H9 (cell line): Measurements from ENCODE around the gene SEPTIN6. TPM values are rescaled to one million over a fixed set of nuclear protein-coding genes. Genes with fewer than 3 reads are reported as not detected.

ENCODE experiments used
- DNase-seq: peaks from one replicate; pipeline ENCODE4 v3.0.0-alpha.2; 2017
- H2AFZ ChIP-seq: one replicate; pipeline ENCODE4 v1.6.1; 2013; ENCODE audit warnings: mild to moderate bottlenecking, low read length, control low read depth, moderate library complexity
- H2AK5ac ChIP-seq: 2 replicates; pipeline ENCODE4 v1.6.1; 2013; ENCODE audit warnings: low read length, control low read depth, mixed read lengths; ENCODE audit not compliant: insufficient read length
- H2BK120ac ChIP-seq: one replicate; pipeline ENCODE4 v1.6.1; 2013; ENCODE audit warnings: low read depth, mild to moderate bottlenecking, low read length, control low read depth, inconsistent platforms; ENCODE audit not compliant: poor library complexity, severe bottlenecking
- H2BK12ac ChIP-seq: 2 replicates; pipeline ENCODE4 v1.6.1; 2013; ENCODE audit warnings: low read length, control low read depth, mixed read lengths, low read depth; ENCODE audit not compliant: insufficient read length
- H2BK15ac ChIP-seq: 2 replicates; pipeline ENCODE4 v1.6.1; 2013; ENCODE audit warnings: low read depth, low read length, control low read depth
- H2BK20ac ChIP-seq: one replicate; pipeline ENCODE4 v1.6.1; 2013; ENCODE audit warnings: low read depth, mild to moderate bottlenecking, low read length, control low read depth, inconsistent platforms; ENCODE audit not compliant: poor library complexity, severe bottlenecking
- H2BK5ac ChIP-seq: 2 replicates; pipeline ENCODE4 v1.6.1; 2013; ENCODE audit warnings: low read length, control low read depth, mixed read lengths; ENCODE audit not compliant: insufficient read length
- H3K14ac ChIP-seq: 2 replicates; pipeline ENCODE4 v1.6.1; 2013; ENCODE audit warnings: low read length, control low read depth; ENCODE audit not compliant: insufficient read depth
- H3K18ac ChIP-seq: 2 replicates; pipeline ENCODE4 v1.6.1; 2013; ENCODE audit warnings: low read depth, mild to moderate bottlenecking, mixed read lengths, low read length, control low read depth; ENCODE audit not compliant: insufficient read length
- H3K23ac ChIP-seq: 2 replicates; pipeline ENCODE4 v1.6.1; 2013; ENCODE audit warnings: low read length, control low read depth, mixed read lengths, low read depth; ENCODE audit not compliant: insufficient read length
- H3K23me2 ChIP-seq: 2 replicates; pipeline ENCODE4 v1.6.1; 2013; ENCODE audit warnings: low read depth, mild to moderate bottlenecking, mixed read lengths, low read length, control low read depth; ENCODE audit not compliant: insufficient read length, poor library complexity, severe bottlenecking
- H3K27ac ChIP-seq: 2 replicates; pipeline ENCODE4 v1.5.1; 2013; ENCODE audit warnings: low read length, control low read depth, mixed read lengths, low read depth; ENCODE audit not compliant: insufficient read length
- H3K27me3 ChIP-seq: 2 replicates; pipeline ENCODE4 v1.6.1; 2013; ENCODE audit warnings: low read length, control low read depth, inconsistent platforms; ENCODE audit not compliant: insufficient read depth
- H3K4ac ChIP-seq: 2 replicates; pipeline ENCODE4 v1.6.1; 2013; ENCODE audit warnings: low read depth, mild to moderate bottlenecking, control low read depth, inconsistent platforms, low read length, moderate library complexity
- H3K4me1 ChIP-seq: 2 replicates; pipeline ENCODE4 v1.6.1; 2013; ENCODE audit warnings: low read length, control low read depth, inconsistent platforms; ENCODE audit not compliant: insufficient read depth
- H3K4me2 ChIP-seq: 2 replicates; pipeline ENCODE4 v1.6.1; 2013; ENCODE audit warnings: low read length, control low read depth, mixed read lengths; ENCODE audit not compliant: insufficient read length, insufficient read depth
- H3K56ac ChIP-seq: 2 replicates; pipeline ENCODE4 v1.6.1; 2013; ENCODE audit warnings: low read depth, mild to moderate bottlenecking, mixed read lengths, low read length, control low read depth; ENCODE audit not compliant: insufficient read length
- H3K79me1 ChIP-seq: 2 replicates; pipeline ENCODE4 v1.6.1; 2013; ENCODE audit warnings: low read depth, mild to moderate bottlenecking, moderate library complexity, low read length, control low read depth, inconsistent platforms; ENCODE audit not compliant: insufficient read depth, poor library complexity, severe bottlenecking
- H3K79me2 ChIP-seq: 2 replicates; pipeline ENCODE4 v1.6.1; 2013; ENCODE audit warnings: low read length, control low read depth, inconsistent platforms; ENCODE audit not compliant: insufficient read depth
- H3K9ac ChIP-seq: 2 replicates; pipeline ENCODE4 v1.6.1; 2013; ENCODE audit warnings: low read length, control low read depth, mixed read lengths; ENCODE audit not compliant: insufficient read length; ENCODE audit errors: extremely low read depth
- H3K9me3 ChIP-seq: one replicate; pipeline ENCODE4 v1.6.1; 2013; ENCODE audit warnings: low read depth, low read length, inconsistent platforms; ENCODE audit not compliant: control insufficient read depth
- H3T11ph ChIP-seq: one replicate; pipeline ENCODE4 v1.6.1; 2013; ENCODE audit warnings: mild to moderate bottlenecking, low read length, control low read depth, inconsistent platforms
- H4K20me1 ChIP-seq: one replicate; pipeline ENCODE4 v1.6.1; 2013; ENCODE audit not compliant: control insufficient read depth, insufficient read length, insufficient read depth
- H4K5ac ChIP-seq: 2 replicates; pipeline ENCODE4 v1.6.1; 2013; ENCODE audit warnings: low read depth, mild to moderate bottlenecking, mixed read lengths, low read length, control low read depth; ENCODE audit not compliant: insufficient read length
- H4K8ac ChIP-seq: replicated peaks from 2 replicates; pipeline ENCODE4 v1.6.1; 2013; ENCODE audit warnings: low read length, control low read depth, mixed read lengths, low read depth; ENCODE audit not compliant: insufficient read length
- H4K91ac ChIP-seq: 2 replicates; pipeline ENCODE4 v1.6.1; 2013; ENCODE audit warnings: low read depth, mild to moderate bottlenecking, moderate library complexity, mixed read lengths, low read length, control low read depth; ENCODE audit not compliant: insufficient read length
- H3K27ac Mint-ChIP-seq, 3 experiments: 2 replicates in 2 of 3; 3 replicates in 1 of 3; pipeline ENCODE4 v1.8.0; 2020 to 2021; ENCODE audit warnings: mixed read lengths in 3 of 3, mild to moderate bottlenecking in 1 of 3, moderate library complexity in 1 of 3
- H3K27me3 Mint-ChIP-seq: 2 replicates; pipeline ENCODE4 v1.8.0; 2021; ENCODE audit warnings: low read depth, mild to moderate bottlenecking, moderate library complexity, mixed read lengths
- H3K36me3 Mint-ChIP-seq, 3 experiments: 2 replicates in 2 of 3; 3 replicates in 1 of 3; pipeline ENCODE4 v1.8.0; 2020 to 2021; ENCODE audit warnings: low read depth in 3 of 3, mixed read lengths in 3 of 3; ENCODE audit not compliant: insufficient read depth in 1 of 3
- H3K4me1 Mint-ChIP-seq, 2 experiments: 2 replicates each; pipeline ENCODE4 v1.8.0; 2020; ENCODE audit warnings: mixed read lengths in 2 of 2
- H3K4me3 Mint-ChIP-seq, 2 experiments: 2 replicates in 1 of 2; 3 replicates in 1 of 2; pipeline ENCODE4 v1.8.0; 2020 to 2021; ENCODE audit warnings: mild to moderate bottlenecking in 2 of 2, mixed read lengths in 2 of 2, moderate library complexity in 1 of 2
- H3K9me3 Mint-ChIP-seq, 2 experiments: 2 replicates in 1 of 2; 3 replicates in 1 of 2; pipeline ENCODE4 v1.8.0; 2020; ENCODE audit warnings: mild to moderate bottlenecking in 2 of 2, mixed read lengths in 2 of 2, moderate library complexity in 1 of 2
- CTCF ChIP-seq: fragments of 200-600 bp; sonication (generic); conservative IDR thresholded peaks from 3 replicates; pipeline ENCODE4 v1.8.0; 2021; ENCODE audit warnings: antibody characterized with exemption, mild to moderate bottlenecking
- WGBS: extraction: QIAGEN DNeasy Blood & Tissue Kit; methylation state at CpG from one replicate; pipeline ENCODE4 v1.1.7; 2013; ENCODE audit warnings: missing lambda C conversion rate, low lambda C conversion rate, mixed read lengths; ENCODE audit not compliant: insufficient read length; ENCODE audit errors: extremely low coverage; 5-methylcytosine and 5-hydroxymethylcytosine counted together
- total RNA-seq: library from RNA; stranded (reverse); gene quantifications from 2 replicates; pipeline ENCODE4 v1.2.1, GENCODE V29; 2021

The SEPTIN6 gene
- total RNA-seq, 1 experiment from 2014 or later: 23.1 TPM

- no peak overlapping the region for H2BK12ac ChIP-seq
- Mint-ChIP-seq H3K36me3 (peaks cover 3 to 4% (median 3%) of the 10 kb centered on the region in 3 experiments; a peak in 2 of 7 replicates), H3K9me3 (peaks cover 68 to 76% of the 10 kb centered on the region in 2 experiments), H3K4me3 (no peak overlapping the region), H3K4me1 (peaks cover 23 to 27% of the 10 kb centered on the region in 2 experiments), H3K27ac (peak overlapping the region in 1 of 3 experiments; percentile 47; a peak in 1 of 7 replicates), H3K27me3 (peaks cover 5% of the 10 kb centered on the region)
- no peak overlapping the region for H4K91ac ChIP-seq
- H2BK20ac ChIP-seq: no peak overlapping the region
- H3K14ac ChIP-seq: no peak overlapping the region
- H2BK15ac ChIP-seq: no peak overlapping the region
- no peaks in the 10 kb centered on the region for H4K20me1 ChIP-seq
- H2AFZ ChIP-seq: no peak overlapping the region
- no peak overlapping the region for H3K23ac ChIP-seq
- no peak overlapping the region for H3T11ph ChIP-seq
- no peak overlapping the region for H4K8ac ChIP-seq
- H4K5ac ChIP-seq: no peak overlapping the region
- H3K23me2 ChIP-seq: no peaks in the 10 kb centered on the region
- no peak for DNase-seq
- no peak overlapping the region for H3K27ac ChIP-seq
- H3K18ac ChIP-seq: no peak overlapping the region
- H3K9me3 ChIP-seq: peaks cover 21% of the 10 kb centered on the region
- H3K79me2 ChIP-seq: no peaks in the 10 kb centered on the region; the same call in 1 of the 2 replicates
- peaks cover 2% of the 10 kb centered on the region; the same call in 1 of the 2 replicates for H3K4me1 ChIP-seq
- WGBS: no CpG with 5 or more reads among the region's 12 CpGs
- H3K79me1 ChIP-seq: peaks cover 3% of the 10 kb centered on the region
- H3K4me2 ChIP-seq: no peak overlapping the region
- H2BK5ac ChIP-seq: no peak overlapping the region
- H2AK5ac ChIP-seq: no peak overlapping the region
- TF ChIP-seq CTCF: no peak
- H3K4ac ChIP-seq: no peak overlapping the region
- H3K27me3 ChIP-seq: no peaks in the 10 kb centered on the region
- H2BK120ac ChIP-seq: no peak overlapping the region
- no peak overlapping the region for H3K56ac ChIP-seq
- H3K9ac ChIP-seq: no peak overlapping the region
These were observed 6.8 kb downstream of the SEPTIN6 start for GRCh38 chrX:119686087-119686691.
